Fibroblast of lung (primary cell): ENCODE results near the gene SAA4. TPM values are rescaled to one million over a fixed set of nuclear protein-coding genes. Genes with fewer than 3 reads are reported as not detected.

ENCODE experiments used
- DNase-seq, 2 donors: peaks; one replicate each; pipeline versions ENCODE4 v3.0.0 to v3.0.0-alpha.2; 2010; ENCODE audit warnings: low read depth in 2 of 2
- H2AFZ ChIP-seq: 2 replicates; pipeline ENCODE4 v1.5.1; 2012; ENCODE audit warnings: low read length, control low read depth, inconsistent platforms
- H3K27ac ChIP-seq: 2 replicates; pipeline ENCODE4 v1.5.1; 2011; ENCODE audit warnings: low read length, control low read depth; ENCODE audit not compliant: insufficient read depth
- H3K27me3 ChIP-seq: 2 replicates; pipeline ENCODE4 v1.5.1; 2011; ENCODE audit warnings: mild to moderate bottlenecking, low read length; ENCODE audit not compliant: control insufficient read depth, insufficient read depth
- H3K36me3 ChIP-seq: 2 replicates; pipeline ENCODE4 v1.5.1; 2011; ENCODE audit warnings: low read length; ENCODE audit not compliant: control insufficient read depth, insufficient read depth
- H3K4me1 ChIP-seq: 2 replicates; pipeline ENCODE4 v1.5.1; 2011; ENCODE audit warnings: low read length; ENCODE audit not compliant: control insufficient read depth, insufficient read depth; ENCODE audit errors: extremely low read depth
- H3K4me2 ChIP-seq: 2 replicates; pipeline ENCODE4 v1.5.1; 2011; ENCODE audit warnings: low read length, control low read depth; ENCODE audit not compliant: insufficient read depth; ENCODE audit errors: extremely low read depth
- H3K4me3 ChIP-seq, 4 experiments: fragments of 200-600 bp in 1 of 4; sonication (generic) in 1 of 4; replicated peaks in 1 of 4; 2 replicates each; pipeline ENCODE4 v1.5.1; 2011 to 2016; ENCODE audit warnings: low read length in 4 of 4, low read depth in 3 of 4, mild to moderate bottlenecking in 3 of 4, control low read depth in 2 of 4, inconsistent platforms in 1 of 4, mixed read lengths in 1 of 4; ENCODE audit not compliant: insufficient read depth in 1 of 4; ENCODE audit errors: control extremely low read depth in 1 of 4
- H3K79me2 ChIP-seq: 2 replicates; pipeline ENCODE4 v1.5.1; 2012; ENCODE audit warnings: mild to moderate bottlenecking, low read length, inconsistent platforms; ENCODE audit not compliant: control insufficient read depth, insufficient read depth
- H3K9ac ChIP-seq: 2 replicates; pipeline ENCODE4 v1.5.1; 2011; ENCODE audit warnings: mild to moderate bottlenecking, low read length, control low read depth; ENCODE audit not compliant: insufficient read depth
- H3K9me3 ChIP-seq: 2 replicates; pipeline ENCODE4 v1.5.1; 2012; ENCODE audit warnings: low read depth, low read length; ENCODE audit not compliant: control insufficient read depth, insufficient read depth
- H4K20me1 ChIP-seq: 2 replicates; pipeline ENCODE4 v1.5.1; 2011; ENCODE audit warnings: low read length; ENCODE audit not compliant: control insufficient read depth, insufficient read depth; ENCODE audit errors: extremely low read depth
- CTCF ChIP-seq, 2 donors: IDR thresholded peaks in 1 of 2; conservative IDR thresholded peaks in 1 of 2; 1 replicate in 1 of 2; 2 replicates in 1 of 2; pipeline ENCODE4 v1.5.1; 2011 to 2012; ENCODE audit warnings: low read length in 2 of 2, control low read depth in 1 of 2, inconsistent platforms in 1 of 2, low read depth in 1 of 2, mild to moderate bottlenecking in 1 of 2
- EZH2 ChIP-seq: IDR thresholded peaks from 2 replicates; pipeline ENCODE4 v1.5.1; 2012; ENCODE audit warnings: low read length, control low read depth, mild to moderate bottlenecking; ENCODE audit errors: missing control alignments
- polyA plus RNA-seq, 2 donors: library from polyadenylated mRNA; depleted of rRNA in 1 of 2; stranded (reverse) in 1 of 2; unstranded in 1 of 2; fragments of >200 nt; gene quantifications; 2 replicates each; pipeline ENCODE4 v1.2.1, GENCODE V29; 2011 to 2012; ENCODE audit warnings: missing spikeins in 1 of 2
- total RNA-seq: library from RNA; depleted of rRNA; stranded (reverse); fragments of >200 nt; gene quantifications from 2 replicates; pipeline ENCODE4 v1.2.1, GENCODE V29; 2014

SAA4 gene
- total and polyA plus RNA-seq, 2 donors (not counting 1 experiment from before 2014, with no cell fraction given) = not detected

GRCh38 chr11:18280438-18281045, 43.9 kb upstream of the SAA4 start:
- Histone ChIP-seq H3K4me3 (no peak overlapping the region), H3K4me2 (no peak overlapping the region), H3K9ac (no peak overlapping the region), H3K4me1 (no peaks in the 10 kb centered on the region), H2AFZ (no peak overlapping the region), H3K36me3 (peaks cover 2% of the 10 kb centered on the region), H3K27ac (no peak overlapping the region), H3K79me2 (no peaks in the 10 kb centered on the region), H3K27me3 (no peaks in the 10 kb centered on the region), H3K9me3 (no peaks in the 10 kb centered on the region), H4K20me1 (no peaks in the 10 kb centered on the region)
- no peak for DNase-seq
- TF ChIP-seq CTCF (conservative IDR thresholded peaks at IDR 0.05 in 1 of 2, IDR thresholded peaks at IDR 0.05 in 1 of 2; ENCODE audit: low read depth in 1 of 2, low read length in 2 of 2) = no peak
- TF ChIP-seq EZH2 = no peak

- Histone ChIP-seq H3K27me3 (no peaks in the 10 kb centered on the region), H3K36me3 (peaks cover 2% of the 10 kb centered on the region), H2AFZ (no peak overlapping the region), H3K4me2 (no peak overlapping the region), H3K4me3 (no peak overlapping the region), H3K4me1 (no peaks in the 10 kb centered on the region), H3K9ac (no peak overlapping the region), H3K79me2 (no peaks in the 10 kb centered on the region), H3K27ac (no peak overlapping the region), H4K20me1 (no peaks in the 10 kb centered on the region), H3K9me3 (no peaks in the 10 kb centered on the region)
- TF ChIP-seq CTCF (conservative IDR thresholded peaks at IDR 0.05 in 1 of 2, IDR thresholded peaks at IDR 0.05 in 1 of 2; ENCODE audit: low read depth in 1 of 2, low read length in 2 of 2) (no peak), EZH2 (no peak)
- no peak for DNase-seq
Observed at GRCh38 chr11:18277565-18278271, 41.1 kb upstream of the SAA4 start.

- H3K4me2 ChIP-seq = no peak overlapping the region
- DNase-seq = no peak
- H3K9ac ChIP-seq = no peak overlapping the region
- no peaks in the 10 kb centered on the region for H3K9me3 ChIP-seq
- TF ChIP-seq EZH2 (no peak), CTCF (conservative IDR thresholded peaks at IDR 0.05 in 1 of 2, IDR thresholded peaks at IDR 0.05 in 1 of 2; ENCODE audit: low read depth in 1 of 2, low read length in 2 of 2) (no peak)
- no peaks in the 10 kb centered on the region for H4K20me1 ChIP-seq
- H2AFZ ChIP-seq = no peak overlapping the region
- H3K36me3 ChIP-seq = no peaks in the 10 kb centered on the region
- H3K4me1 ChIP-seq = no peaks in the 10 kb centered on the region
- H3K27me3 ChIP-seq = no peaks in the 10 kb centered on the region
- H3K27ac ChIP-seq = no peak overlapping the region
- no peaks in the 10 kb centered on the region for H3K79me2 ChIP-seq
- H3K4me3 ChIP-seq = no peak overlapping the region
Observed at GRCh38 chr11:18271206-18271605, 34.6 kb upstream of the SAA4 start.
